H9 (cell line): Measurements from ENCODE around the gene MISP. TPM values are rescaled to one million over a fixed set of nuclear protein-coding genes. Genes with fewer than 3 reads are reported as not detected.

Experiments used
- DNase-seq: peaks from one replicate; pipeline ENCODE4 v3.0.0-alpha.2; 2017
- H2AFZ ChIP-seq: one replicate; pipeline ENCODE4 v1.6.1; 2013; ENCODE audit warnings: mild to moderate bottlenecking, low read length, control low read depth, moderate library complexity
- H2AK5ac ChIP-seq: 2 replicates; pipeline ENCODE4 v1.6.1; 2013; ENCODE audit warnings: low read length, control low read depth, mixed read lengths; ENCODE audit not compliant: insufficient read length
- H2BK120ac ChIP-seq: one replicate; pipeline ENCODE4 v1.6.1; 2013; ENCODE audit warnings: low read depth, mild to moderate bottlenecking, low read length, control low read depth, inconsistent platforms; ENCODE audit not compliant: poor library complexity, severe bottlenecking
- H2BK12ac ChIP-seq: 2 replicates; pipeline ENCODE4 v1.6.1; 2013; ENCODE audit warnings: low read length, control low read depth, mixed read lengths, low read depth; ENCODE audit not compliant: insufficient read length
- H2BK15ac ChIP-seq: 2 replicates; pipeline ENCODE4 v1.6.1; 2013; ENCODE audit warnings: low read depth, low read length, control low read depth
- H2BK20ac ChIP-seq: one replicate; pipeline ENCODE4 v1.6.1; 2013; ENCODE audit warnings: low read depth, mild to moderate bottlenecking, low read length, control low read depth, inconsistent platforms; ENCODE audit not compliant: poor library complexity, severe bottlenecking
- H2BK5ac ChIP-seq: 2 replicates; pipeline ENCODE4 v1.6.1; 2013; ENCODE audit warnings: low read length, control low read depth, mixed read lengths; ENCODE audit not compliant: insufficient read length
- H3K14ac ChIP-seq: 2 replicates; pipeline ENCODE4 v1.6.1; 2013; ENCODE audit warnings: low read length, control low read depth; ENCODE audit not compliant: insufficient read depth
- H3K18ac ChIP-seq: 2 replicates; pipeline ENCODE4 v1.6.1; 2013; ENCODE audit warnings: low read depth, mild to moderate bottlenecking, mixed read lengths, low read length, control low read depth; ENCODE audit not compliant: insufficient read length
- H3K23ac ChIP-seq: 2 replicates; pipeline ENCODE4 v1.6.1; 2013; ENCODE audit warnings: low read length, control low read depth, mixed read lengths, low read depth; ENCODE audit not compliant: insufficient read length
- H3K23me2 ChIP-seq: 2 replicates; pipeline ENCODE4 v1.6.1; 2013; ENCODE audit warnings: low read depth, mild to moderate bottlenecking, mixed read lengths, low read length, control low read depth; ENCODE audit not compliant: insufficient read length, poor library complexity, severe bottlenecking
- H3K27ac ChIP-seq: 2 replicates; pipeline ENCODE4 v1.5.1; 2013; ENCODE audit warnings: low read length, control low read depth, mixed read lengths, low read depth; ENCODE audit not compliant: insufficient read length
- H3K27me3 ChIP-seq: 2 replicates; pipeline ENCODE4 v1.6.1; 2013; ENCODE audit warnings: low read length, control low read depth, inconsistent platforms; ENCODE audit not compliant: insufficient read depth
- H3K4ac ChIP-seq: 2 replicates; pipeline ENCODE4 v1.6.1; 2013; ENCODE audit warnings: low read depth, mild to moderate bottlenecking, control low read depth, inconsistent platforms, low read length, moderate library complexity
- H3K4me1 ChIP-seq: 2 replicates; pipeline ENCODE4 v1.6.1; 2013; ENCODE audit warnings: low read length, control low read depth, inconsistent platforms; ENCODE audit not compliant: insufficient read depth
- H3K4me2 ChIP-seq: 2 replicates; pipeline ENCODE4 v1.6.1; 2013; ENCODE audit warnings: low read length, control low read depth, mixed read lengths; ENCODE audit not compliant: insufficient read length, insufficient read depth
- H3K56ac ChIP-seq: 2 replicates; pipeline ENCODE4 v1.6.1; 2013; ENCODE audit warnings: low read depth, mild to moderate bottlenecking, mixed read lengths, low read length, control low read depth; ENCODE audit not compliant: insufficient read length
- H3K79me1 ChIP-seq: 2 replicates; pipeline ENCODE4 v1.6.1; 2013; ENCODE audit warnings: low read depth, mild to moderate bottlenecking, moderate library complexity, low read length, control low read depth, inconsistent platforms; ENCODE audit not compliant: insufficient read depth, poor library complexity, severe bottlenecking
- H3K79me2 ChIP-seq: 2 replicates; pipeline ENCODE4 v1.6.1; 2013; ENCODE audit warnings: low read length, control low read depth, inconsistent platforms; ENCODE audit not compliant: insufficient read depth
- H3K9ac ChIP-seq: 2 replicates; pipeline ENCODE4 v1.6.1; 2013; ENCODE audit warnings: low read length, control low read depth, mixed read lengths; ENCODE audit not compliant: insufficient read length; ENCODE audit errors: extremely low read depth
- H3K9me3 ChIP-seq: one replicate; pipeline ENCODE4 v1.6.1; 2013; ENCODE audit warnings: low read depth, low read length, inconsistent platforms; ENCODE audit not compliant: control insufficient read depth
- H3T11ph ChIP-seq: one replicate; pipeline ENCODE4 v1.6.1; 2013; ENCODE audit warnings: mild to moderate bottlenecking, low read length, control low read depth, inconsistent platforms
- H4K20me1 ChIP-seq: one replicate; pipeline ENCODE4 v1.6.1; 2013; ENCODE audit not compliant: control insufficient read depth, insufficient read length, insufficient read depth
- H4K5ac ChIP-seq: 2 replicates; pipeline ENCODE4 v1.6.1; 2013; ENCODE audit warnings: low read depth, mild to moderate bottlenecking, mixed read lengths, low read length, control low read depth; ENCODE audit not compliant: insufficient read length
- H4K8ac ChIP-seq: replicated peaks from 2 replicates; pipeline ENCODE4 v1.6.1; 2013; ENCODE audit warnings: low read length, control low read depth, mixed read lengths, low read depth; ENCODE audit not compliant: insufficient read length
- H4K91ac ChIP-seq: 2 replicates; pipeline ENCODE4 v1.6.1; 2013; ENCODE audit warnings: low read depth, mild to moderate bottlenecking, moderate library complexity, mixed read lengths, low read length, control low read depth; ENCODE audit not compliant: insufficient read length
- H3K27ac Mint-ChIP-seq, 3 experiments: 2 replicates in 2 of 3; 3 replicates in 1 of 3; pipeline ENCODE4 v1.8.0; 2020 to 2021; ENCODE audit warnings: mixed read lengths in 3 of 3, mild to moderate bottlenecking in 1 of 3, moderate library complexity in 1 of 3
- H3K27me3 Mint-ChIP-seq: 2 replicates; pipeline ENCODE4 v1.8.0; 2021; ENCODE audit warnings: low read depth, mild to moderate bottlenecking, moderate library complexity, mixed read lengths
- H3K36me3 Mint-ChIP-seq, 3 experiments: 2 replicates in 2 of 3; 3 replicates in 1 of 3; pipeline ENCODE4 v1.8.0; 2020 to 2021; ENCODE audit warnings: low read depth in 3 of 3, mixed read lengths in 3 of 3; ENCODE audit not compliant: insufficient read depth in 1 of 3
- H3K4me1 Mint-ChIP-seq, 2 experiments: 2 replicates each; pipeline ENCODE4 v1.8.0; 2020; ENCODE audit warnings: mixed read lengths in 2 of 2
- H3K4me3 Mint-ChIP-seq, 2 experiments: 2 replicates in 1 of 2; 3 replicates in 1 of 2; pipeline ENCODE4 v1.8.0; 2020 to 2021; ENCODE audit warnings: mild to moderate bottlenecking in 2 of 2, mixed read lengths in 2 of 2, moderate library complexity in 1 of 2
- H3K9me3 Mint-ChIP-seq, 2 experiments: 2 replicates in 1 of 2; 3 replicates in 1 of 2; pipeline ENCODE4 v1.8.0; 2020; ENCODE audit warnings: mild to moderate bottlenecking in 2 of 2, mixed read lengths in 2 of 2, moderate library complexity in 1 of 2
- WGBS: extraction: QIAGEN DNeasy Blood & Tissue Kit; methylation state at CpG from one replicate; pipeline ENCODE4 v1.1.7; 2013; ENCODE audit warnings: missing lambda C conversion rate, low lambda C conversion rate, mixed read lengths; ENCODE audit not compliant: insufficient read length; ENCODE audit errors: extremely low coverage; 5-methylcytosine and 5-hydroxymethylcytosine counted together
- total RNA-seq: library from RNA; stranded (reverse); gene quantifications from 2 replicates; pipeline ENCODE4 v1.2.1, GENCODE V29; 2021
- TF ChIP-seq, protein P1 (sequence below): fragments of 200-600 bp; sonication (generic); conservative IDR thresholded peaks from 3 replicates; pipeline ENCODE4 v1.8.0; 2021; ENCODE audit warnings: antibody characterized with exemption, mild to moderate bottlenecking

The MISP gene
- total RNA-seq, 1 experiment from 2014 or later: 0.44 TPM

DNA sequence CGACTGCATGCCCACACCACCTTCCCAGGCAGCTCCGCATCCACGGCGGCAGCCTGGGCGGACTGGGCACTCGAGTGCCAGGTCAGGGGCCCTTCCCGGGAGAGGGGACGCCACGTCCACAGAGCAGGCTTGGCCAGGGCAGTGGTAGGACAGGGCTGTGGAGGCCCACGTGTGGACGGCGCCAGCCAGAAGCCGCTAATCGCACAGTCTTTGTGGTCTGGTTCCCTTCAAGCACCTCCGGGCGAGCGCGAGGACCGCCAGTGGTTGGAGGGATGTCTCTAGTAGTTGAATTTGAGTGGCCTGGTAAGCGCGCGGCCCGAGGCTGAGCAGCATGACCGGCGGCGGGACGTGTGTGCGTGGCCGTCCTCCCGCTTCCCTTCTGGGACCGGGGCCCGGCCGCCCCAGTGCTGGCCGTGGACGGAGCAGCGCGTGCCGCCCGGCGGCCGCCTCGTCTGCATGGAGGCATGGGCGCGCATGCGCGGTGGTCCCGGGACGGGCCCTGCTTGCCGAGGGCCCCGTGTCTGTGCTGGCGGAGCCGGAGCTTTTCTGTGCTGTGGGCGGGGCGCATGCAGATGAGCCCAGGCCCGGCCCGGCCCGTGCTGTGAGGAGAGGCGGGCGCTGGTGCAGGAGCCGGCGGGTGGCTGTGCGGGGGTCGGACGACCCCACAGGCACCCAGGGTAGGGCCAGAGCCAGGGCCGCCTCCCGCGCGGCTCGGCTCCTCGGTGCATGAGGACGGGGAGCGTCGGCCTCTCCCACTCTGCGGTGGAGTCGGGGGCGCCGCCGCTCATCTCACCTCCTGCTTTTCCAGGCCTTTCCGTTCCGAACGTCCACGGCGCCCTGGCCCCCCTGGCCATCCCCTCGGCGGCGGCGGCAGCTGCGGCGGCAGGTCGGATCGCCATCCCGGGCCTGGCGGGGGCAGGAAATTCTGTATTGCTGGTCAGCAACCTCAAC, 55.0 kb downstream of the MISP start:
- Histone ChIP-seq H3K27me3 (no peaks in the 10 kb centered on the region), H4K8ac (no peak overlapping the region), H4K91ac (no peak overlapping the region), H3K9me3 (no peaks in the 10 kb centered on the region), H3K18ac (no peak overlapping the region), H3K23ac (no peak overlapping the region), H3K4ac (no peak overlapping the region), H3K9ac (no peak overlapping the region), H4K20me1 (no peaks in the 10 kb centered on the region), H2AK5ac (no peak overlapping the region), H3K14ac (no peak overlapping the region), H4K5ac (no peak overlapping the region), H2AFZ (no peak overlapping the region), H2BK12ac (no peak overlapping the region), H3T11ph (no peak overlapping the region), H2BK15ac (no peak overlapping the region), H3K27ac (no peak overlapping the region), H2BK120ac (no peak overlapping the region), H3K79me1 (peaks cover 10% of the 10 kb centered on the region), H3K4me2 (no peak overlapping the region), H3K79me2 (peaks cover 36% of the 10 kb centered on the region; the same call in 1 of the 2 replicates), H2BK20ac (no peak overlapping the region), H3K4me1 (no peaks in the 10 kb centered on the region), H2BK5ac (no peak overlapping the region), H3K56ac (no peak overlapping the region), H3K23me2 (no peaks in the 10 kb centered on the region)
- Mint-ChIP-seq H3K27me3 (no peaks in the 10 kb centered on the region; the same call in 1 of the 2 replicates), H3K27ac (no peak overlapping the region), H3K4me3 (no peak overlapping the region), H3K4me1 (peaks cover 10 to 22% of the 10 kb centered on the region in 2 experiments), H3K36me3 (peaks cover 55 to 81% (median 77%) of the 10 kb centered on the region in 3 experiments), H3K9me3 (no peaks in the 10 kb centered on the region; a peak in 1 of 5 replicates)
- no CpG with 5 or more reads among the region's 93 CpGs for WGBS
- no peak for DNase-seq
- TF ChIP-seq, protein P1, sequence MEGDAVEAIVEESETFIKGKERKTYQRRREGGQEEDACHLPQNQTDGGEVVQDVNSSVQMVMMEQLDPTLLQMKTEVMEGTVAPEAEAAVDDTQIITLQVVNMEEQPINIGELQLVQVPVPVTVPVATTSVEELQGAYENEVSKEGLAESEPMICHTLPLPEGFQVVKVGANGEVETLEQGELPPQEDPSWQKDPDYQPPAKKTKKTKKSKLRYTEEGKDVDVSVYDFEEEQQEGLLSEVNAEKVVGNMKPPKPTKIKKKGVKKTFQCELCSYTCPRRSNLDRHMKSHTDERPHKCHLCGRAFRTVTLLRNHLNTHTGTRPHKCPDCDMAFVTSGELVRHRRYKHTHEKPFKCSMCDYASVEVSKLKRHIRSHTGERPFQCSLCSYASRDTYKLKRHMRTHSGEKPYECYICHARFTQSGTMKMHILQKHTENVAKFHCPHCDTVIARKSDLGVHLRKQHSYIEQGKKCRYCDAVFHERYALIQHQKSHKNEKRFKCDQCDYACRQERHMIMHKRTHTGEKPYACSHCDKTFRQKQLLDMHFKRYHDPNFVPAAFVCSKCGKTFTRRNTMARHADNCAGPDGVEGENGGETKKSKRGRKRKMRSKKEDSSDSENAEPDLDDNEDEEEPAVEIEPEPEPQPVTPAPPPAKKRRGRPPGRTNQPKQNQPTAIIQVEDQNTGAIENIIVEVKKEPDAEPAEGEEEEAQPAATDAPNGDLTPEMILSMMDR: no peak
